Lung (tissue), 12 donors: ENCODE measurements around the gene ABCG8. TPM values are rescaled to one million over a fixed set of nuclear protein-coding genes. Genes with fewer than 3 reads are reported as not detected.
"Not testable (repeated sequence)": the region's sequence is repeated elsewhere in the genome, so short reads cannot be mapped to it uniquely, and the experiment has no call there.

Source experiments
- ATAC-seq: fragments of 200-7000 bp; cut with Tn5 transposase; one replicate; pipeline ENCODE4 v1.9.1; 2020; ENCODE audit warnings: moderate number of reproducible peaks; ENCODE audit not compliant: insufficient read depth, low FRiP score
- DNase-seq, 3 donors: peaks; one replicate each; pipeline ENCODE4 v3.0.0-alpha.2; 2013 to 2017
- H3K27ac ChIP-seq, 2 donors: one replicate each; pipeline ENCODE4 v1.5.1; 2013; ENCODE audit warnings: mild to moderate bottlenecking in 2 of 2, moderate library complexity in 2 of 2, control low read depth in 1 of 2, inconsistent platforms in 1 of 2, low read depth in 1 of 2, low read length in 1 of 2
- H3K27me3 ChIP-seq, 3 donors: one replicate each; pipeline ENCODE4 v1.5.1; 2013; ENCODE audit warnings: low read length in 2 of 3; ENCODE audit not compliant: control insufficient read depth in 3 of 3, insufficient read depth in 3 of 3
- H3K36me3 ChIP-seq, 4 donors: one replicate each; pipeline ENCODE4 v1.5.1; 2013; ENCODE audit warnings: low read length in 4 of 4, mild to moderate bottlenecking in 1 of 4, moderate library complexity in 1 of 4; ENCODE audit not compliant: control insufficient read depth in 4 of 4, insufficient read depth in 4 of 4
- H3K4me1 ChIP-seq, 5 donors: one replicate each; pipeline ENCODE4 v1.5.1; 2013; ENCODE audit warnings: low read length in 5 of 5, mild to moderate bottlenecking in 2 of 5, moderate library complexity in 1 of 5; ENCODE audit not compliant: control insufficient read depth in 5 of 5, insufficient read depth in 5 of 5
- H3K4me3 ChIP-seq: one replicate; pipeline ENCODE4 v1.5.1; 2013; ENCODE audit warnings: mild to moderate bottlenecking, control low read depth, moderate library complexity
- H3K9ac ChIP-seq, 2 donors: one replicate each; pipeline ENCODE4 v1.5.1; 2013; ENCODE audit warnings: low read length in 2 of 2, control low read depth in 1 of 2; ENCODE audit not compliant: insufficient read depth in 1 of 2
- H3K9me3 ChIP-seq, 4 donors: one replicate each; pipeline ENCODE4 v1.5.1; 2013; ENCODE audit warnings: low read length in 3 of 4, mild to moderate bottlenecking in 1 of 4, moderate library complexity in 1 of 4; ENCODE audit not compliant: control insufficient read depth in 4 of 4, insufficient read depth in 3 of 4
- CTCF ChIP-seq: IDR thresholded peaks from 2 replicates; pipeline ENCODE4 v1.5.1; 2012; ENCODE audit warnings: mild to moderate bottlenecking; ENCODE audit errors: control extremely low read depth, extremely low read depth
- WGBS, 2 donors: extraction: QIAGEN DNeasy Blood & Tissue Kit; methylation state at CpG; one replicate each; pipeline ENCODE4 v1.1.7; 2013; 5-methylcytosine and 5-hydroxymethylcytosine counted together
- polyA plus RNA-seq, 2 donors: library from polyadenylated mRNA; stranded (reverse); fragments of 200-250 nt; gene quantifications; one replicate each; pipeline ENCODE4 v1.2.1, GENCODE V29; 2013
- total RNA-seq, 2 donors: library from RNA; depleted of rRNA in 1 of 2; stranded (reverse); fragments of >200 nt in 1 of 2; gene quantifications; one replicate each; pipeline ENCODE4 v1.2.1, GENCODE V29; 2014 to 2021
- donor health status: control.
- donor health status: control.
- donor health status: Bipolar disorder and iron deficiency.
- donor health status: healthy.
- donor health status: DM: yes; HTN: yes; CAD: no.

The ABCG8 gene
- total and polyA plus RNA-seq, 4 donors = 0.80 TPM; not detected in 3

GRCh38 chr2:43905371-43905803 is 66.6 kb downstream of the ABCG8 start:
- H3K36me3 ChIP-seq = peaks cover 0 to 16% (median 10%) of the 10 kb centered on the region in 4 donors
- DNase-seq = no peak
- ATAC-seq = no peak
- H3K9ac ChIP-seq = no peak overlapping the region
- no peak for TF ChIP-seq CTCF
- H3K4me1 ChIP-seq = no peaks in the 10 kb centered on the region
- H3K4me3 ChIP-seq = no peak overlapping the region
- no peaks in the 10 kb centered on the region for H3K27me3 ChIP-seq
- 90 to 92% methylated on average over 11 of the region's 11 CpGs for WGBS, 2 donors
- no peak overlapping the region for H3K27ac ChIP-seq
- no peaks in the 10 kb centered on the region for H3K9me3 ChIP-seq

- H3K27ac ChIP-seq = no peak overlapping the region
- H3K9ac ChIP-seq = no peak overlapping the region
- ATAC-seq = no peak
- no peak for DNase-seq
- H3K4me3 ChIP-seq = no peak overlapping the region
- H3K4me1 ChIP-seq = no peaks in the 10 kb centered on the region
- no peaks in the 10 kb centered on the region for H3K9me3 ChIP-seq
- WGBS, 2 donors = 92 to 96% methylated on average over 5 of the region's 5 CpGs
- no peak for TF ChIP-seq CTCF
- H3K36me3 ChIP-seq = peaks cover 0 to 16% (median 10%) of the 10 kb centered on the region in 4 donors
- no peaks in the 10 kb centered on the region for H3K27me3 ChIP-seq
Observed at GRCh38 chr2:43905871-43906270, 67.1 kb downstream of the ABCG8 start.

- ATAC-seq (no peak), DNase-seq (no peak)
- WGBS, 2 donors = 92 to 94% methylated on average over 6 of the region's 6 CpGs
- Histone ChIP-seq H3K4me1 (no peaks in the 10 kb centered on the region), H3K9ac (no peak overlapping the region), H3K27me3 (no peaks in the 10 kb centered on the region), H3K27ac (no peak overlapping the region), H3K4me3 (no peak overlapping the region), H3K9me3 (no peaks in the 10 kb centered on the region), H3K36me3 (peaks cover 0 to 14% (median 10%) of the 10 kb centered on the region in 4 donors)
- no peak for TF ChIP-seq CTCF
Observed at GRCh38 chr2:43906448-43907109, 67.8 kb downstream of the ABCG8 start.

GRCh38 chr2:43911136-43911790 is 72.5 kb downstream of the ABCG8 start:
- H3K9me3 ChIP-seq, H3K9ac ChIP-seq, H3K4me3 ChIP-seq, DNase-seq, H3K27me3 ChIP-seq, ATAC-seq, H3K4me1 ChIP-seq, H3K27ac ChIP-seq: not testable (repeated sequence)
- 82 to 83% methylated on average over 8 of the region's 8 CpGs for WGBS, 2 donors
- peaks cover 8 to 14% (median 10%) of the 10 kb centered on the region in 4 donors for H3K36me3 ChIP-seq
